GM12878 (cell line): ENCODE results near the gene C1orf141. TPM values are rescaled to one million over a fixed set of nuclear protein-coding genes. Genes with fewer than 3 reads are reported as not detected.

ENCODE experiments used
- ATAC-seq: fragments of 200-7000 bp; cut with Tn5 transposase; 3 replicates; pipeline ENCODE4 v1.9.1; 2020; ENCODE audit warnings: mild to moderate bottlenecking, moderate library complexity
- BruUV-seq: library from RNA; stranded (reverse); fragments of 400-500 nt; replicated peaks from 2 replicates; lab custom pipeline; 2021; lab: Mats Ljungman, UMichigan
- CTCF ChIA-PET: fragments of 300-600 bp; sonication (Branson Sonifier 250); formaldehyde crosslinking; extraction: SDS; loops from one replicate; lab custom pipeline; 2021; ENCODE audit warnings: inconsistent platforms; lab: Yijun Ruan, JAX
- POLR2A ChIA-PET: fragments of 350-600 bp; formaldehyde crosslinking; extraction: SDS; loops from one replicate; lab custom pipeline; 2021; ENCODE audit warnings: inconsistent platforms; lab: Charles Lee
- RAD21 ChIA-PET: fragments of 300-600 bp; sonication (Branson Sonifier 250); formaldehyde crosslinking; loops from one replicate; lab custom pipeline; 2023; ENCODE audit warnings: antibody characterized with exemption; ENCODE audit not compliant: unreplicated experiment; lab: Charles Lee
- SMC1A ChIA-PET: fragments of 300-600 bp; sonication (Branson Sonifier 250); formaldehyde crosslinking; loops from one replicate; lab custom pipeline; 2023; ENCODE audit not compliant: unreplicated experiment, uncharacterized antibody; lab: Charles Lee
- DNase-seq: peaks from one replicate; pipeline ENCODE4 v3.0.0-alpha.2; 2011; ENCODE audit warnings: low read depth, low spot score
- FAIRE-seq: peaks from 3 replicates; lab custom pipeline; 2011; peaks lifted over from hg19 to GRCh38; lab: Jason Lieb, UNC
- H2AFZ ChIP-seq: 2 replicates; pipeline ENCODE4 v1.6.0; 2011; ENCODE audit warnings: low read depth, low read length, control low read depth; ENCODE audit not compliant: control insufficient read depth
- H3K27ac ChIP-seq: 2 replicates; pipeline ENCODE4 v1.5.1; 2011; ENCODE audit warnings: control low read depth; ENCODE audit not compliant: control insufficient read depth, insufficient read depth
- H3K27me3 ChIP-seq, 2 experiments: replicated peaks in 1 of 2; 2 replicates each; pipeline versions ENCODE4 v1.6.0 to v1.6.1; 2011; ENCODE audit warnings: low read length in 1 of 2; ENCODE audit not compliant: control insufficient read depth in 2 of 2, insufficient read depth in 2 of 2
- H3K36me3 ChIP-seq, 2 experiments: 2 replicates each; pipeline ENCODE4 v1.5.1; 2011; ENCODE audit warnings: low read length in 1 of 2; ENCODE audit not compliant: control insufficient read depth in 2 of 2, insufficient read depth in 2 of 2
- H3K4me1 ChIP-seq: 2 replicates; pipeline ENCODE4 v1.6.1; 2011; ENCODE audit warnings: mild to moderate bottlenecking, low read length, moderate library complexity, mixed read lengths; ENCODE audit not compliant: control insufficient read depth, insufficient read depth
- H3K4me2 ChIP-seq: 2 replicates; pipeline ENCODE4 v1.6.0; 2011; ENCODE audit warnings: control low read depth; ENCODE audit not compliant: control insufficient read depth, insufficient read depth
- H3K4me3 ChIP-seq: fragments of 200-600 bp; sonication (generic); 2 replicates; pipeline ENCODE4 v1.5.1; 2016
- H3K79me2 ChIP-seq: 2 replicates; pipeline ENCODE4 v1.6.0; 2011; ENCODE audit warnings: low read length; ENCODE audit not compliant: control insufficient read depth, insufficient read depth
- H3K9ac ChIP-seq: 2 replicates; pipeline ENCODE4 v1.8.0; 2011; ENCODE audit warnings: low read length, control low read depth, mixed read lengths; ENCODE audit not compliant: control insufficient read depth, insufficient read depth
- H3K9me3 ChIP-seq: replicated peaks from 3 replicates; pipeline ENCODE4 v1.5.1; 2011; ENCODE audit warnings: mild to moderate bottlenecking, low read length; ENCODE audit not compliant: control insufficient read depth, insufficient read depth
- H4K20me1 ChIP-seq: 2 replicates; pipeline ENCODE4 v1.6.0; 2011; ENCODE audit not compliant: control insufficient read depth, insufficient read depth
- BACH1 ChIP-seq: fragments of 450-650 bp; IDR thresholded peaks from 2 replicates; pipeline ENCODE4 v1.6.1; 2017; ENCODE audit warnings: mild to moderate bottlenecking, borderline replicate concordance
- CHD4 ChIP-seq: fragments of 200-600 bp; sonication (generic); IDR thresholded peaks from 2 replicates; pipeline ENCODE4 v1.6.1; 2016; ENCODE audit warnings: mild to moderate bottlenecking
- EED ChIP-seq: sonication (generic); IDR thresholded peaks from 2 replicates; pipeline ENCODE4 v1.6.1; 2016; ENCODE audit warnings: antibody characterized with exemption, low read depth
- HDAC6 ChIP-seq: fragments of 200-600 bp; sonication (generic); IDR thresholded peaks from one replicate; pipeline ENCODE4 v1.8.0; 2017; ENCODE audit warnings: antibody characterized with exemption; ENCODE audit not compliant: unreplicated experiment
- NR2C2 ChIP-seq: IDR thresholded peaks from 2 replicates; pipeline ENCODE4 v1.6.1; 2011; ENCODE audit warnings: borderline replicate concordance, low read depth; ENCODE audit not compliant: control insufficient read depth, insufficient read length
- NRF1 ChIP-seq: conservative IDR thresholded peaks from 2 replicates; pipeline ENCODE4 v1.6.1; 2011; ENCODE audit warnings: mild to moderate bottlenecking, low read depth, low read length, improper control_type of control experiment
- RAD21 ChIP-seq: IDR thresholded peaks from 2 replicates; pipeline ENCODE4 v1.6.1; 2011; ENCODE audit warnings: mild to moderate bottlenecking, low read depth, low read length, moderate library complexity; ENCODE audit not compliant: insufficient read depth
- RAD51 ChIP-seq: fragments of 450-650 bp; IDR thresholded peaks from 2 replicates; pipeline ENCODE4 v1.6.1; 2016; ENCODE audit warnings: moderate library complexity, mild to moderate bottlenecking, inconsistent platforms
- RB1 ChIP-seq: fragments of 450-650 bp; formaldehyde crosslinking; IDR thresholded peaks from 2 replicates; pipeline ENCODE4 v1.6.1; 2017; ENCODE audit warnings: mild to moderate bottlenecking, borderline replicate concordance
- RUNX3 ChIP-seq: IDR thresholded peaks from 2 replicates; pipeline ENCODE4 v1.6.1; 2012; ENCODE audit warnings: low read length, inconsistent platforms
- SREBF1 ChIP-seq: IDR thresholded peaks from 2 replicates; pipeline ENCODE4 v1.6.1; 2012; ENCODE audit warnings: mild to moderate bottlenecking, low read length
- SUPT20H ChIP-seq: IDR thresholded peaks from 2 replicates; pipeline ENCODE4 v1.6.1; 2011; ENCODE audit warnings: low read depth, mild to moderate bottlenecking, low read length, moderate library complexity, borderline replicate concordance; ENCODE audit not compliant: control insufficient read depth
- WRNIP1 ChIP-seq: IDR thresholded peaks from 2 replicates; pipeline ENCODE4 v1.6.1; 2011; ENCODE audit warnings: low read depth, low read length, improper control_type of control experiment, borderline replicate concordance
- ZBTB40 ChIP-seq: fragments of 450-650 bp; IDR thresholded peaks from 2 replicates; pipeline ENCODE4 v1.6.1; 2016; ENCODE audit warnings: mild to moderate bottlenecking, moderate library complexity, borderline replicate concordance
- WGBS: methylation state at CpG from one replicate; pipeline ENCODE4 v1.1.6; 2016; ENCODE audit warnings: low lambda C conversion rate; ENCODE audit not compliant: insufficient replicate concordance, insufficient coverage; ENCODE audit errors: missing lambda C conversion rate; 5-methylcytosine and 5-hydroxymethylcytosine counted together
- in situ Hi-C: fragments of 300-500 bp; cut with MboI; formaldehyde crosslinking; loops from 9 replicates; pipeline ENCODE4 v1.14.3; 2018; ENCODE audit warnings: mixed read lengths
- intact Hi-C: fragments of 100-400 bp; cut with micrococcal nuclease; formaldehyde crosslinking; loops from one replicate; pipeline ENCODE4 v1.14.2; 2022; ENCODE audit not compliant: unreplicated experiment
- polyA plus RNA-seq, 11 experiments: library from polyadenylated mRNA; depleted of rRNA in 4 of 11; unstranded in 6 of 11; stranded (reverse) in 5 of 11; fragments of >200 nt; fragmentation: Nextera tagmentation in 4 of 11; fragmentation: Illumina TruSeq in 1 of 11; extraction: Ambion mirVana in 4 of 11; extraction: Trizol in 1 of 11; gene quantifications; 1 replicate in 1 of 11; 2 replicates in 10 of 11; pipeline versions ENCODE4 v1.2.1 to v1.2.3, GENCODE V29; 2011 to 2016; ENCODE audit warnings: inconsistent platforms in 2 of 11, missing spikeins in 2 of 11, low read depth in 1 of 11
- total RNA-seq, 4 experiments: library from RNA; depleted of rRNA in 3 of 4; stranded (reverse); fragments of >200 nt in 3 of 4; fragmentation: Illumina TruSeq in 1 of 4; extraction: Trizol in 1 of 4; gene quantifications; 2 replicates each; pipeline versions ENCODE4 v1.2.1 to v1.2.3, GENCODE V29; 2013 to 2021
- TF ChIP-seq, protein P1 (sequence below): fragments of 450-650 bp; formaldehyde crosslinking; IDR thresholded peaks from 2 replicates; pipeline ENCODE4 v1.4.0; 2022; ENCODE audit warnings: mild to moderate bottlenecking, moderate library complexity
- TF ChIP-seq, protein P2 (sequence below): IDR thresholded peaks from 2 replicates; pipeline ENCODE4 v1.6.1; 2011; ENCODE audit warnings: borderline replicate concordance, low read depth, mild to moderate bottlenecking, moderate library complexity, mixed read lengths, low read length; ENCODE audit not compliant: insufficient read depth; ENCODE audit errors: extremely low read length

C1orf141 gene
- total and polyA plus RNA-seq, 10 of the 15 experiments (the other 5 are each of a cell fraction or from before 2014, with no cell fraction given): not detected

GRCh38 chr1:67144696-67145095, 9.9 kb upstream of the C1orf141 start:
- FAIRE-seq: no peak
- CTCF ChIA-PET: interaction anchor here (0.6 to 3.8 kb wide), 24 partner anchors 9 to 379 kb away, joined by 3 to 164 read pairs (median 4); no protein-coding TSS in a partner anchor
- in situ Hi-C loops: loop anchor here (5.0 kb wide), 2 partner anchors 152 to 382 kb away; no protein-coding TSS in a partner anchor
- Histone ChIP-seq H3K27me3 (no peaks in the 10 kb centered on the region), H3K9me3 (no peaks in the 10 kb centered on the region), H3K4me2 (no peak overlapping the region), H4K20me1 (no peaks in the 10 kb centered on the region), H3K4me1 (0 out of 2 replicates have a peak, but pooled peaks cover 2% of the 10 kb centered on the region), H3K9ac (no peak overlapping the region), H3K4me3 (no peak overlapping the region), H3K79me2 (no peaks in the 10 kb centered on the region), H3K27ac (no peak overlapping the region), H3K36me3 (no peaks in the 10 kb centered on the region), H2AFZ (no peak overlapping the region)
- WGBS: 67% methylated on average over 2 of the region's 2 CpGs
- DNase-seq: no peak
- RAD21 ChIA-PET: interaction anchor here (0.9 to 3.6 kb wide), 9 partner anchors 15 to 379 kb away, joined by 3 to 71 read pairs (median 5); no protein-coding TSS in a partner anchor
- intact Hi-C loops: loop anchor here (1.0 to 10.0 kb wide), 4 partner anchors 67 to 356 kb away; partner anchors contain the start of gene SLC35D1
- ATAC-seq: peak; percentile 53
- POLR2A ChIA-PET: interaction anchor here (1.6 to 2.1 kb wide), 2 partner anchors 67 to 148 kb away, joined by 5 to 6 read pairs; no protein-coding TSS in a partner anchor
- SMC1A ChIA-PET: interaction anchor here (1.0 to 7.8 kb wide), 11 partner anchors 9 to 406 kb away, joined by 3 to 212 read pairs (median 5); partner anchors contain the start of gene IL23R
- BruUV-seq: no TSS peak
- TF ChIP-seq RB1 (no peak), NRF1 (no peak), NR2C2 (no peak), BACH1 (no peak), SREBF1 (no peak), ZBTB40 (no peak), SUPT20H (no peak), WRNIP1 (no peak), RUNX3 (no peak), CHD4 (no peak), RAD51 (no peak), RAD21 (peak; percentile 69), HDAC6 (no peak), EED (no peak)
- TF ChIP-seq, protein P1, sequence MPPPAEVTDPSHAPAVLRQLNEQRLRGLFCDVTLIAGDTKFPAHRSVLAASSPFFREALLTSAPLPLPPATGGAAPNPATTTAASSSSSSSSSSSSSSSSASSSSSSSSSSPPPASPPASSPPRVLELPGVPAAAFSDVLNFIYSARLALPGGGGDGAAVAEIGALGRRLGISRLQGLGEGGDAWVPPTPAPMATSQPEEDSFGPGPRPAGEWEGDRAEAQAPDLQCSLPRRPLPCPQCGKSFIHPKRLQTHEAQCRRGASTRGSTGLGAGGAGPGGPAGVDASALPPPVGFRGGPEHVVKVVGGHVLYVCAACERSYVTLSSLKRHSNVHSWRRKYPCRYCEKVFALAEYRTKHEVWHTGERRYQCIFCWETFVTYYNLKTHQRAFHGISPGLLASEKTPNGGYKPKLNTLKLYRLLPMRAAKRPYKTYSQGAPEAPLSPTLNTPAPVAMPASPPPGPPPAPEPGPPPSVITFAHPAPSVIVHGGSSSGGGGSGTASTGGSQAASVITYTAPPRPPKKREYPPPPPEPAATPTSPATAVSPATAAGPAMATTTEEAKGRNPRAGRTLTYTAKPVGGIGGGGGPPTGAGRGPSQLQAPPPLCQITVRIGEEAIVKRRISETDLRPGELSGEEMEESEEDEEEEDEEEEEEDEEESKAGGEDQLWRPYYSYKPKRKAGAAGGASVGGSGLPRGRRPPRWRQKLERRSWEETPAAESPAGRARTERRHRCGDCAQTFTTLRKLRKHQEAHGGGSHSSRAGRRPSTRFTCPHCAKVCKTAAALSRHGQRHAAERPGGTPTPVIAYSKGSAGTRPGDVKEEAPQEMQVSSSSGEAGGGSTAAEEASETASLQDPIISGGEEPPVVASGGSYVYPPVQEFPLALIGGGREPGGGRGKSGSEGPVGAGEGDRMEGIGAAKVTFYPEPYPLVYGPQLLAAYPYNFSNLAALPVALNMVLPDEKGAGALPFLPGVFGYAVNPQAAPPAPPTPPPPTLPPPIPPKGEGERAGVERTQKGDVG (CRISPR knock-in tag): no peak
- TF ChIP-seq, protein P2, sequence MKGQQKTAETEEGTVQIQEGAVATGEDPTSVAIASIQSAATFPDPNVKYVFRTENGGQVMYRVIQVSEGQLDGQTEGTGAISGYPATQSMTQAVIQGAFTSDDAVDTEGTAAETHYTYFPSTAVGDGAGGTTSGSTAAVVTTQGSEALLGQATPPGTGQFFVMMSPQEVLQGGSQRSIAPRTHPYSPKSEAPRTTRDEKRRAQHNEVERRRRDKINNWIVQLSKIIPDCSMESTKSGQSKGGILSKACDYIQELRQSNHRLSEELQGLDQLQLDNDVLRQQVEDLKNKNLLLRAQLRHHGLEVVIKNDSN: no peak
